Articular chondrocyte of knee joint (primary cell): ENCODE measurements around the gene ANK2. TPM values are rescaled to one million over a fixed set of nuclear protein-coding genes. Genes with fewer than 3 reads are reported as not detected.

Experiments
- small RNA-seq: library from RNA; depleted of rRNA; stranded (forward); fragments of <200 nt; gene quantifications from one replicate; pipeline ENCODE3, GENCODE V24; 2012
- total RNA-seq: library from RNA; depleted of rRNA; stranded (reverse); fragments of >200 nt; gene quantifications from 2 replicates; pipeline ENCODE4 v1.2.3, GENCODE V29; 2012

ANK2 gene
- 61.0 and 87.4 TPM in 2 replicates for total RNA-seq

DNA sequence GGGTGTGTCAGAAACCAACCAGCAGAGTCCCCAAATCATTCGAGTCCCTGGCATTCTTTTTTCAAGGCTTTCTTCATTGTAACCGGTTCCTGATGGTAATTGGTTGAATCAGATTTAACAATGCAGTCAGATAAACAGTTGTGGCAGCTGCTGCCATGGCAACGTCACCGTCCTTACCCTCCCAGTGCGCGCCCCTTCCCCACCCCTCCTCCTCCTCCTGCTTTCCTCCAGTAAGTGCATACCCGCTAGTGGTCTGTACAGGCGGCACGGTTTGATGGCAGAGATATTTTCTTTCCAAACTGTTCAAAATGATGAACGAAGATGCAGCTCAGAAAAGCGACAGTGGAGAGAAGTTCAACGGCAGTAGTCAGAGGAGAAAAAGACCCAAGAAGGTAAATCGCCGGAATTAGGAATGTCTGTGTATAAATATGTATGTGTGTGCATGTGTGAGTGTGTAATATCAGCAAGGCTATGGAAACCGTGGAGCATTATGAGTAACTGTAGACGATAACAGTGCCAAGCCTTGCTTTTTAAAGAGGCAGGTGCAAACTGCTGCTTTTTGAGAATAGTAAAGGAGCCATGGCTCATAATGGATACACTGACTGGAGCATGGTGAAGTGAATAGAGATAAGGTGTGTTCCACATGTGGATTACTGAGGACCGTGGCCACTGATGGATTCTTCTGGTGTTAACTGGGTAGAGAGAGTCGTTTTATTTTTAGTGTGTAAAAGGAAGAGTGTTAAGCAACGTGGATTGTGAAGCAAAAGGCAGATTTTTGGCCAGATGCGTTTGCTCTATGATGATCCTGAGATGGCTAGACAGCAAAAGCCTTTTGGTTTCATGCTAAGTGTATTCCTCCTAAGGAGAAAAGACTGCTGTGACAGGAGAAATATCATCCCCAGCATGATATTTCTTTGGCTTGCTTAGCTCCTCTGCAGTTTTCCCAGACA lies at the start of gene ANK2:
Gene ANK2 (plus strand): TSS at position 233 of the 950 bp plus-strand sequence. CDS start 76 bp downstream, at position 309.

Small RNAs within 50 kb of the gene (small RNA-seq; reads per million reads assigned to genes)
- gene MIR8082 (not detected), gene RN7SL184P (not detected), gene RNU1-138P (0.19 reads per million)
